ENCODE results near the gene PDE9A. TPM values are rescaled to one million over a fixed set of nuclear protein-coding genes. Genes with fewer than 3 reads are reported as not detected.
A peak's percentile ranks its signal among the peaks of the same experiment; 100 is the strongest.

PDE9A gene
- total RNA-seq, 1 experiment from 2014 or later, result 31.9 TPM

- peak overlapping the region in 1 of 2 experiments; percentile 55; a peak in 1 of 5 replicates for H3K4me3 Mint-ChIP-seq
- H3K14ac ChIP-seq (ENCODE audit: insufficient read depth, low read length), result no peak overlapping the region; the same call in 1 of the 2 replicates
- H3K4me1 Mint-ChIP-seq, result peaks cover 39 to 45% of the 10 kb centered on the region in 2 experiments
- peaks cover 2 to 6% (median 4%) of the 10 kb centered on the region in 3 experiments; a peak in 4 of 7 replicates for H3K36me3 Mint-ChIP-seq (ENCODE audit: insufficient read depth in 1 of 3, low read depth in 3 of 3)
- no peak overlapping the region for H2BK15ac ChIP-seq (ENCODE audit: low read depth, low read length)
- H2BK12ac ChIP-seq (ENCODE audit: insufficient read length, low read depth, low read length), result no peak overlapping the region
- no peak overlapping the region for H2BK20ac ChIP-seq (ENCODE audit: low read depth, low read length, poor library complexity, severe bottlenecking)
- DNase-seq, result no peak
- H2BK5ac ChIP-seq (ENCODE audit: insufficient read length, low read length), result no peak overlapping the region
- H3K79me2 ChIP-seq (ENCODE audit: insufficient read depth, low read length), result no peaks in the 10 kb centered on the region
- H2AFZ ChIP-seq (ENCODE audit: low read length), result no peak overlapping the region
- no peak overlapping the region for H3K4me2 ChIP-seq (ENCODE audit: insufficient read depth, insufficient read length, low read length)
- no peak overlapping the region for H3K4ac ChIP-seq (ENCODE audit: low read depth, low read length)
- H3K4me1 ChIP-seq (ENCODE audit: insufficient read depth, low read length), result peaks cover 9% of the 10 kb centered on the region; the same call in 1 of the 2 replicates
- H3K56ac ChIP-seq (ENCODE audit: insufficient read length, low read depth, low read length), result no peak overlapping the region
- peaks cover 7% of the 10 kb centered on the region for H3K23me2 ChIP-seq (ENCODE audit: insufficient read length, low read depth, low read length, poor library complexity, severe bottlenecking)
- H2BK120ac ChIP-seq (ENCODE audit: low read depth, low read length, poor library complexity, severe bottlenecking), result no peak overlapping the region
- H3K79me1 ChIP-seq (ENCODE audit: insufficient read depth, low read depth, low read length, poor library complexity, severe bottlenecking), result no peaks in the 10 kb centered on the region
- peak overlapping the region in 1 of 3 experiments; percentile 87; a peak in 2 of 7 replicates for H3K27ac Mint-ChIP-seq
- peak overlapping the region; percentile 38 for H3K18ac ChIP-seq (ENCODE audit: insufficient read length, low read depth, low read length)
- no peaks in the 10 kb centered on the region for H4K20me1 ChIP-seq (ENCODE audit: control insufficient read depth, insufficient read depth, insufficient read length)
- H3K9me3 Mint-ChIP-seq, result peaks cover 6 to 8% of the 10 kb centered on the region in 2 experiments
- no peak overlapping the region for H3K9ac ChIP-seq (ENCODE audit: extremely low read depth, insufficient read length, low read length)
- no CpG with 5 or more reads among the region's 8 CpGs for WGBS (ENCODE audit: extremely low coverage, insufficient read length, low lambda C conversion rate)
- H4K91ac ChIP-seq (ENCODE audit: insufficient read length, low read depth, low read length), result no peak overlapping the region
- H2AK5ac ChIP-seq (ENCODE audit: insufficient read length, low read length), result no peak overlapping the region
- TF ChIP-seq, protein P1, sequence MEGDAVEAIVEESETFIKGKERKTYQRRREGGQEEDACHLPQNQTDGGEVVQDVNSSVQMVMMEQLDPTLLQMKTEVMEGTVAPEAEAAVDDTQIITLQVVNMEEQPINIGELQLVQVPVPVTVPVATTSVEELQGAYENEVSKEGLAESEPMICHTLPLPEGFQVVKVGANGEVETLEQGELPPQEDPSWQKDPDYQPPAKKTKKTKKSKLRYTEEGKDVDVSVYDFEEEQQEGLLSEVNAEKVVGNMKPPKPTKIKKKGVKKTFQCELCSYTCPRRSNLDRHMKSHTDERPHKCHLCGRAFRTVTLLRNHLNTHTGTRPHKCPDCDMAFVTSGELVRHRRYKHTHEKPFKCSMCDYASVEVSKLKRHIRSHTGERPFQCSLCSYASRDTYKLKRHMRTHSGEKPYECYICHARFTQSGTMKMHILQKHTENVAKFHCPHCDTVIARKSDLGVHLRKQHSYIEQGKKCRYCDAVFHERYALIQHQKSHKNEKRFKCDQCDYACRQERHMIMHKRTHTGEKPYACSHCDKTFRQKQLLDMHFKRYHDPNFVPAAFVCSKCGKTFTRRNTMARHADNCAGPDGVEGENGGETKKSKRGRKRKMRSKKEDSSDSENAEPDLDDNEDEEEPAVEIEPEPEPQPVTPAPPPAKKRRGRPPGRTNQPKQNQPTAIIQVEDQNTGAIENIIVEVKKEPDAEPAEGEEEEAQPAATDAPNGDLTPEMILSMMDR (conservative IDR thresholded peaks at IDR 0.05), result no peak
- H3T11ph ChIP-seq (ENCODE audit: low read length), result no peak overlapping the region
- H3K27me3 ChIP-seq (ENCODE audit: insufficient read depth, low read length), result peaks cover 3% of the 10 kb centered on the region; the same call in 1 of the 2 replicates
- H3K27me3 Mint-ChIP-seq (ENCODE audit: low read depth), result peaks cover 52% of the 10 kb centered on the region
- H3K23ac ChIP-seq (ENCODE audit: insufficient read length, low read depth, low read length), result no peak overlapping the region
- H3K27ac ChIP-seq (ENCODE audit: insufficient read length, low read depth, low read length), result no peak overlapping the region
- no peak overlapping the region for H4K5ac ChIP-seq (ENCODE audit: insufficient read length, low read depth, low read length)
- H4K8ac ChIP-seq (replicated peaks; ENCODE audit: insufficient read length, low read depth, low read length), result no peak overlapping the region
- H3K9me3 ChIP-seq (ENCODE audit: control insufficient read depth, low read depth, low read length), result no peaks in the 10 kb centered on the region
These were observed 130.9 kb downstream of the PDE9A start for GRCh38 chr21:42784276-42784675.
